Activated CD4-positive, alpha-beta T cell treated with anti-CD3 and anti-CD28 coated beads for 4 hours (primary cell): Measurements from ENCODE around the gene SRPK1.
A peak's percentile ranks its signal among the peaks of the same experiment; 100 is the strongest.

ENCODE experiments used
- DNase-seq, 2 donors: peaks; one replicate each; pipeline ENCODE4 v3.0.0-alpha.2; 2020

SRPK1 gene

DNA sequence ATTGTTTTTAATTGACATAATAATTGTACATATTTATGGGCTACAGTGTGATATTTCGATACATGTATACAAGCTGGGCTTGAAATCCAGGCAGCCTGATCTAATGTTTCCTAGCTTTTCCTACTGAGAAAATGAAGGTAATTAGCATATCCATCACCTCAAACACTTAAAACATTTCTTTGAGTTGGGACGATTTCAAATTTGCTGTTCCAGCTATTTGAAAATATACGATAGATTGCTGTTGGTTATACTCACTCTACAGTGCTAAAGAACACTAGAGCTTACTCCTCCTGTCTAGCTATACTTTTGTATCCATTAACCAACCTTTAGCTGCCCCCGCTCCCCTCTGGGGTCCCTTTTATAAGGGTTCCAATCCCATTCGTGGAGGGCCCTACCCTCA, 111.1 kb downstream of the SRPK1 start:
- DNase-seq: no peak

DNA sequence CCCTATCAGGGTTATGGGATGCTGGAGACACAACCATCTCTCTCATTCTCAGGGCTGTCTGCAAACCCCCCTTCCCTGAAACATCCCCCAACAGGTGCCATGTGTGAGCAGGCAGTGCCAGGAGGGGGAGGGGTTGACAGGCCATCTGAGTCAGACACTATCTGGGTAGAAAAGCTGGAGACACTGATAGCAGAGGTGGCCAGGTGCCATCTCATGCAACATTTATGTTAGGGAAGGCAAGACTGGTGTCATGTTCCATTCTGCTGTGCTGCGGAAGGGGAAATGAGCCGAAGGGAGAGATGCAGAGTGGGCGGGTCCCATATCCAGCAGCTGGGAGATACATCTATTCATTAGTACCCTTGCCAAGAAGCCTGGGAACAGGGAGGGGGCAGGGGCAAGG, 112.2 kb downstream of the SRPK1 start:
- no peak for DNase-seq

DNA sequence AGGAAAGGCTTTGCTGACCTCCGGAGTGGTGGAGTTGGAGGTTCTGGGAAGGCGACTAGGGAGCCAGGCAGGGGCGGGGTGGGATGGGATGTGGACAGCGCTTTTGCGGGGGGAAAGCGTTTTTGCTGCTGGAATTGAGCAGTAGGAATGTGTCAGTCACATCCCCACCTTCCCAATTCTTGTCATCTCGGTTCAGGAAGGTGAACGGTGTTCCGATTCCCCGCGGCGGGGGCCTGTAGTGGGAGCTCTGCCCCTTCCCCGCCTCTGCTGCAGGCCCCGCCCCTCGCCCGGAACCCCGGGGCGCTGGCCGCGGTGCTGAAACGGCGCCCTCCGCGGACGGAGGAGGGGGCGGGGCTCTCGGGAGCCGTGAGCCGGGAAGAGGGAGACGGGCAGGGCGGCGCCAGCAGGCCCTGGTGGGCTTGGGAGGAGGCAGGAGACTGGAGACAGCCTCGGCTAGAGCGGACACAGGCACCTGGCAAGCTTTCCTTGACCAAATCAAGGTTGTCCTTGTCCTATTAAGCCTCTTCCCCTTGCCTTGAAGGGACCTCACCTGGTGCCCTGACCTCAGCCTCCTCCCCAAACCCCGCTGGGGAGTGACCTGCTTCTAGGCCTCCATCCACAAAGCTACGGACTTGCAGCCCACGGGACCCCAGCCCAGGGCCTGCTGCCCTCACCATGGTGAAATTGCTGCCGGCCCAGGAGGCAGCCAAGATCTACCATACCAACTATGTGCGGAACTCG, 115.7 kb downstream of the SRPK1 start, which contains the start of gene LHFPL5:
Gene LHFPL5, plus strand, starts transcription at position 357 of the 741 bp plus-strand sequence. Its CDS starts 319 bp downstream, at position 676.
- DNase-seq: peak; percentile 18 to 29

DNA sequence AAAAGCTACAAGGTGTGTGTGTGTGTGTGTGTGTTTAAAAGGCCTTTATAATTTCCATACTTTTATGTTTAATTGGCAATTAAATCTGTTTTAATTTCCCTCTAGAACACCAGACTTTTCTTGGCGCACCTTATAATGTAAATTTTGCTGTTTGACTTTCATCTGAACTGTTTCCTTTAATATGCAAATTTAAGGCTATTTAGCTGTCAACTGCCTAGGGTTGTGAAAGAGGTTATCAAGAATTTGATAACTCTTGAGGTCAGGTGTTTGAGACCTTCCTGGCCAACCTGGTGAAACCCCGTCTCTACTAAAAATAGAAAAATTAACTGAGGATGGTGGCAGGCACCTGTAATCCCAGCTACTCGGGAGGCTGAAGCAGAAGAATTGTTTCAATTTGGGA, 119.8 kb downstream of the SRPK1 start:
- DNase-seq: no peak

DNA sequence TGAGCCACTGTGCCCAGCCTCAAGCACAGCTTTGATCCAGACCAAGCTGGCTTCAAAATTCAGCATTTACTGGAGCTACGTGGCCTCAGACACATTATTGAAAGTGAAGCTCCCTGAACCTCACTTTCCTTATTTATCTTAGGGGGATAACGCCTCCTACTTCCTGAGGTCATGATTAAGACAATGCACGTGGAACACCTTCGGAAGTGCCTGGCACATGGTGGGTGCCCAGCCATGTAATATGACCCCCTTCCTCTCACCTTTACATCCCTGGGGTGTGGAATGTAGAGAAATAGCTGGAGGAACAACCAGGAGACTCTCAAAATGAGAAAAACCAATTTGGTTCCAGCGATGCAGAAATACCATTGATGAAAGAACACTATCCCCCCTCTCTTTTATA, 122.2 kb downstream of the SRPK1 start:
- no peak for DNase-seq

DNA sequence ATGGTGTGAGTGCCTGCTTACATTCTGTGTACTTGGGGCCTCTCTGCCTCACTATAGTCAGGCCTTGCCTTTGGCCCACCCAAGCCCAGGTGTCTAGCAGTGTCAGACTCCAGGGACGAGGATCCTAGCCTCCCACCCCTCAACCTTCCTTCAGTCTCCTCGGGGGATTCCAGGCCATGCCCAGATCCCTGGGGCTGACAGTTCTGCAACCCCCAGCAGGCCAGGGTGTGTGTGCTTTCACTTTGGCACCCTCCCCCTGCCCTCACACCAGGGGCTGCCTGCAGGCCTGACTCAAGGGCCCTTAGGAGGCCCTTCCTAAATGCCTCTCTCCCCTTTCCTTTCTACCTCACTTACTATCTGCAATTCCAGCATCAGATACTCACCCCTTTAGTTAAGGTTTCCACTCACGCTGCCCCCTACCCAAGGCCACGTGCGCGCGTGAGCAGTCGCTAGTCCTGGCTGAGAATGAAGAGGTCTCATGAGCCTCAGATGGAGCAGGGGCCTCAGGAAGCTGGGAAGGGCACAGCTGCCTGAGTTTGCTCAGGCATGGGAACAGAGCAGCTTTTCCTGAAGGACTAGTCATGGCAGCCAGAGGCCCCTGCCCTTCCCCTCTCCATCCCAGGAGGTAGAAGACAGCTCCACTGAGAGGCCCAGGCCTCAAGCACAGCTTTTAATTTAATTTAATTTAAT, 122.9 kb downstream of the SRPK1 start:
- no peak for DNase-seq

DNA sequence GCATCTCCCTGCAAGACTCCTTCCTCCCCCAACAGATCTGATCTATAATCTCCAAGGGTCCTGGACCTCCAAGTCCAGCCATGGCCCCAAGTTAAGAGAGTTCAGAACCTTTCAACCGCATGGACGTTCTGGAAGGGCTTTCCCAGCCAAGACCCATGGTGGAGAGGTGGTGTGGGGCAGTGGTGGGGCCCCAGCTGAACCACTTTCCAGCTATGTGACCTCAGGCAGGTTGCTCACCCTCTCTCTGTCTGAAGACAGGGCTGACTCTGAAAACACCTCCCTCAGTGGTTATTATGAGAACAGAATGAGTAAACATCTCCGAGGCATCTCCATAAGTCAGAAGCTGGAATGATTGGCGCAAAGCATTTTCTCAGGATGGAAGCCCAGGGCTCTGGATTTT, 124.7 kb downstream of the SRPK1 start:
- DNase-seq: no peak

DNA sequence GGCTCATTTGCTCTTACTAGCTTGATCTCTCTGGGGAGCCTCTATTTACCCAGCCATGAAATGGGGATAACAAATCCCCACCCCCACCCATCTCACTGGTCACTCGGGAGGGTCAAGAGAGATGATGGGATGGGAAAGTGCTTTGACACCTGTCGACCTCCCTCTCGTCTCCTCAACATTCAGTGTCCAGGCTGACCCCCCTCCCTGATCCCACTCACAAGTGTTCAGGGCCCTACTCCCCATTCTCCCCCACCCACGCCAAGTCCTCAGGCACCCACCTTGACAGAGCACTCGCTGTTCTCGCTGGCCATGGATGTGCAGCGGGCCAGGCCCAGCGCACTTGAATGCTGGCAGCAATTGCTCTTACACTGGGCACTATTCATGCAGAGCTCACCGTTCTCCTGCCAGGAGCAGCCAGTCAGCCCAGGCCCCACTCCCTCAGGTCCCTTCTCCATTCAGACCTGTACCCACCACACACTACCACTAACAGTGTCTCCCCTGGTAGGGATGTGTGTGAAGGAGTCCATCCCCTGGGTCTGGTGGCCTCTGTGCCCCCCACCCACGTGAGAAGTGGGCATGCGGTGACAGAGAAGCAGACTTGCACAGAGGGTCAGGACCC, 125.3 kb downstream of the SRPK1 start:
- no peak for DNase-seq

DNA sequence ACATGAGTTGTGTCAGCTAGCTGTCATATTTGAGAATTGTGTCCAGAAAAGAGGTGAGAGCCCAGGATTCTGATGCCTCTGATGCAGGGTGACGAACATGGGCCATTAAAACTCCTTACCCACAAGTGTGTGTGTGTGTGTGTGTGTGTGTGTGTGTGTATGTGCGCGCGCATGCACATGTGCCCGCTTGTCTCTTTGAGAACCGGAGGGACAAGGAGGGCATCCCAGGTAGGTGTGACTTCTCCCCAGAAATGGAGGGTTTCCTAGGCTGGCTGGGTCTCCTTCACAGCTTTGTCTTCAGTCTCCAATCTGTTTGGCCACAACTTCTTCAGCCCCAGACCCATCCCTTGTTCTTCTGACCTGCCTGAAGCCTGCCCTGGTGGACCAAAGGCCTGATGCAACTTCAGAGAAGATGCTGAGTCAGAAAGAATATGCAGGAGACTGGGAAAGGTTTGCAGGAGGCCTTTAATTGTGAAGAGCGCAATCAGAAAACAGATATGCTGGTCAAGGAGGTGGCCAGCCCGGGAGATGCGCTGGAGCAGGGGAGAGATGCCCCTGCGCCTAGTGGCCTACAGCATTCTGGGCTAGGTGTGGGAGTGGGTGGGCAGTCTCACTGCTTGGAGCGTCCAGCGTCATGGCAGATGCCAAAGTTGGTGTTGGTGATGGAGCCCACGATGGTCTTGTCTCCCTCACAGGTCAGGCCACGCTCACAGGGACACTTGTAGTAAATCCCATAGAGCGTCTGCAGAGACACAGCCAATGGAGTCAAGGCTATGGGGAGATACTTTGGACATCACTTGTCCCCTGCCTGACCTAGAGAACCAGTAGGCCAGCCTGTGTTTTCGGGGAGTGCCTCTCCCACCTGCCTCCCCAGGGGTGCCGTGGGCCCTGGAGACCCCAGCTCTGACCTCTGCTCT, 126.1 kb downstream of the SRPK1 start:
- DNase-seq: no peak

DNA sequence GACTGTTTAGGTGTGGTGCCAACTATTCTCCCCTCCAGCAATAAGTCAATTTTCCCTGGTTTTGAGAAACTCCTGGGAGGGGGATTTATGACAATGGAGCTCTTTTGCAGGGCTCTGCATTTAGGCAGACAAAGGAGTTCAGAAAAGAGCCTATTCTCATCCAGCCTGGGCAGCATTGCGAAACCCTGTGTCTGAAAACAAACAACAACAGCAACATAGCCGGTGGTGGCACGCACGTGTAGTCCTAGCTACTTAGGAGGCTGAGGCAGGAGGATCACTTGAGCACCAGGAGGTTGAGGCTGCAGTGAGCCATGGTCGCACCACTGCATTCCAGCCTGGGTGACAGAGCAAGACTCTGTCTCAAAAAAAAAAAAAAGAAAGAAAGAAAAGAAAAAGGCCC, 130.2 kb downstream of the SRPK1 start:
- DNase-seq: no peak

DNA sequence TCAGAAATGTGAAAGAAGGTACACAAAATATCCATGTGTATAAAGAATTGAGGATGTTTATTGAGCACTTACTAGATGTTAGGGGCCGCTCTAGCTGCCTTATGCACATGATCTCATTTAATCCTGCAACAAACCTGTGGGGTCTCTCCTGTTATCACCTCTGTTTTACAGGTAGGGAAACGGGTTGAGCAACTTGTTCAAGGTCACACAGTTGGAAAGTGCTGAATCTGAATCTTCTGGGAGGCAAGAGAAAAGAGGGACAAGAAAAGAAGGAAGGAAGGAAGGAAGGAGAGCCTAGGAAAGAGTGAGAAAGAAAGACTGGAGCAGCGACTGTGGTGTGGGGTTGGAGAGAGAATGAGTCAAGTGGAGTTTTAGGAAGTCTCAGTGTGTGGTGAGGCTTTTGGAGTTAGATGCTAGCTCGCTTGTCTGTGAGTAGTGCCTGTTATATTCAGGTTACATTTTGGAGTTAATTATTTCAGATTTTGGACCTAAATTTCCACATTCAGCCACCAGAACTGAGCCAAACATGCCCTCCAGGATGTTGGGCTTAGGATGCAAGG, 132.4 kb downstream of the SRPK1 start:
- no peak for DNase-seq

DNA sequence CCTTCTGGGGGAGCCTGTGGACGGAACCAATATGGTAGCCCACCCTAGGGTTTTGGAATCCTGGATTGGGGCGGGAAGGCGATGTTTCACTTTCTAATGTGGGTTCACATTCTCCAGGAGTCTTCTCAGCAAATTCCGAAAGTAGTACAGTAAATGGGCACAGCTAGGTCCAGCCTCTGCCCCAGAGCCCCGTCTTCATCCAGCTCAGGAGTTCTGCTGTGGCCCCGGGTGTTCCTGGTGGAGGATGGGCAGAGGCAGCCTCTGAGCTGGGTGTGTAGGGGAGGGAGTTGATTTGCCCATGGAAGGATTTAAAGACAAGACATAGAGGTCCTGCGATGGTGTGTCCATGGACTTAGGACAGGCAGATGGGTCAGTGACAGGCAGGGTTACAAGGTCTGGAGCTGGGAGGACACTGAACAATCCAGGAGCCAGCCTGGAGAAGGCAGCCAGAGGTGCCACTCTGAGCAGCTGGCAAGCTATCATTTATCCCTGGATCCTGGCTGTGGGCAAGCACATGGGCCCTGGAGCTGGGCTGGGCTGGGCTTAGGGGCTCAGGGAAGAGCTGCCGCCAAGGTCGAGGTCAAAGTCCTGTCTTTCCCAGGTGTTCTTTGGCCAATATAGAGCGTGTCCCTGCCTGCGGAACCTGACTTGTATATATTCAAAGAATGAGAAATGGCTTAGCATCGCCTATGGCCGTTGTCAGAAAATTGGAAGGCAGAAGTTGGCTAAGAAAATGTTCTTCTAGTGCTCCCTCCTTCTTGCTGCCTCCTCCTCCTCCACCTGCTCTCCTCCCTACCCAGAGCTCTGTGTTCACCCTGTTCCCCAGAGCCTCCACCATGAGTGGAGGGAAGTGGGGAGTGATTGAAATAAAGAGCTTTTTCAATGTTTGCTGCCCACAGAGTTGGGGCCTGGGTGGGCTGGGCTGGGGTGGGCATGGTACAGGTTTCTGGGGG, 133.4 kb downstream of the SRPK1 start:
- no peak for DNase-seq

DNA sequence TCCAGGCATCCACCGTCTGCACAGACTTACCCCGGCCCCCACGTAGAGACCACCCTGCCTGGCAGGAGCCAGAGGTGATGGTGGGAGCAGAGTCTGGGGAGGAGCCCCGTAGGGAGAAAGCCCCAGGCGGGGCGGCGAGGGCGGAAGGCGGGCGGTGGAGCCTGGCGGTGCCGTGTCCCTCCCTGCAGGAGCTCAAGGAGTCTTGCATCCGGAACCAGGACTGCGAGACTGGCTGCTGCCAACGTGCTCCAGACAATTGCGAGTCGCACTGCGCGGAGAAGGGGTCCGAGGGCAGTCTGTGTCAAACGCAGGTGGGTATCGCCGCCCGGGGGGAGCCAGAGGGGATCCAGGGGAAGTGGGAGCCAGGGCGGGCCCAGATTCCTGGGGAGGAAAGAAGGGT, 134.1 kb downstream of the SRPK1 start:
- DNase-seq: no peak

DNA sequence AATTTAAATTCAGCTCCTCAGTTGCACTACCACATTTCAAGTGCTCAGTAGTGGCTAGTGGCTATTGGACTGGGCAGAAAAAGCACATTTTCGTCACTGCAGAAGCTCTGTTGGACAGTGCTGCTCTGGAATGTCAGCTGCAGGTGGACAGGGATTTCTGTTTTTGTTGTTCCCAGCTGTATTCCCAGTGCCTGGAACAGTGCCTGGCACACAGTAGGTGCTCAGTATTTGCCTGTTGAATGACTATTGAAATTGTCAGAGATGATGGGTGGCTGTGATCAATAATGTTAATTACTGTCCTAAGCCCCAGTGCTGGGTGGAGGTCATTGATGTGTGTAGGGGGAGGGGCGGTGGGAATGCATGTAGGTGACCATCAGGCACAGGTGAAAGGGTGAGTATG, 134.6 kb downstream of the SRPK1 start:
- DNase-seq: no peak

DNA sequence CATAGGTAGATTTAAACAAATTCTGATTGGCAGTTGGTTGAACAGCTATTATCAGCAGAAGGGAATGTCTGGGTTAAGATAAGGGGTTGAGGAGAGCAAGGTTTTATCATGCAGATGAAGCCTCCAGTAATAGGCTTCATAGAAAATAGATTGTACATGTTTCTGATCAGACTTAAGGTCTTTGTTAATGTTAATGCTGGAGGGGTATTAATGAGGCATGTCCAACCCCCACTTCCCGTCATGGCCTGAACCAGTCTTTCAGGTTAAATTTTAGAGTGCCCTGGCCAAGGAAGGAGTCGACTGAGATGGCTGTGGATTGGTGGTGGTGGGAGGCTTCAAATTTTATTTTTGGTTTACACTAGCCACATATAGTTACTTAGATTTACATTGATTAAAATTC, 136.7 kb downstream of the SRPK1 start:
- no peak for DNase-seq
